HG02938 (cell line): ENCODE data around the gene GUCY2C.

Experiments used
- ATAC-seq: cut with Tn5 transposase; IDR thresholded peaks from one replicate; pipeline ENCODE4 v1.9.1; 2021; ENCODE audit warnings: mild to moderate bottlenecking, moderate library complexity; ENCODE audit not compliant: unreplicated experiment

The GUCY2C gene

DNA sequence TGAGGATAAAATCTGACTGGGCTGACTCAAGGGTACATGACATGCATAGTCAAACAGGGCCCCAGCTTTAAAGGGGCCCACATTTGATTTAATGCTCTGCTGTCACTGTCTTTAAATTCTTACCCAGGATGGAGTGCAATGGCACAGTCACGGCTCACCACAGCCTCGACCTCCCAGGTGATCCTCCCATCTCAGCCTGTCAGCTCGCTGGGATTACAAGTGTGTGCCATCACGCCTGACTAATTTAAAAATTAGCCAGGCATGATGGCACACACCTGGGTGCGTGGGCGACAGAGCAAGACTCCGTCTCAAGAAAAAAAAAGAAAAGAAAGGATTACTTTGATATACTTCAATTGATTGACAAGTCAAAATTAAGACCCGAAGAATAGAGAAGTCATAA lies 119.5 kb downstream of the GUCY2C start:
- no peak for ATAC-seq

DNA sequence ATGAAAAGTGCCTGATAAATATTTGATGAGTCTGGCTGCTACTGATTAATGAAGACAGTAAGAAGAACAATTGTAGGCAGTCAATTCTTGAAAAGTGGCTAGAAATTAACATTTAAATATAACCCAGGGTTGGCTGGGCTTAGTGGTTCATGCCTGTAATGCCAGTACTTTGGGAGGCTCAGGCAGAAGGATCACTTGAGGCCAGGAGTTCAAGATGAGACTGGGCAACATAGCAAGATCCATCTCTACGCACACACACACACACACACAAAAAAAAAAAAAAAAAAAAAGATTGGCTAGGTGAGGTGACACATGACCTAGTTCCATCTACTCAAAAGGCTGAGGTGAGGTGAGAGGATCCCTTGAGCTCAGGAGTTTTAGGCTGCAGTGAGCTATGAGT lies 120.8 kb downstream of the GUCY2C start:
- no peak for ATAC-seq

DNA sequence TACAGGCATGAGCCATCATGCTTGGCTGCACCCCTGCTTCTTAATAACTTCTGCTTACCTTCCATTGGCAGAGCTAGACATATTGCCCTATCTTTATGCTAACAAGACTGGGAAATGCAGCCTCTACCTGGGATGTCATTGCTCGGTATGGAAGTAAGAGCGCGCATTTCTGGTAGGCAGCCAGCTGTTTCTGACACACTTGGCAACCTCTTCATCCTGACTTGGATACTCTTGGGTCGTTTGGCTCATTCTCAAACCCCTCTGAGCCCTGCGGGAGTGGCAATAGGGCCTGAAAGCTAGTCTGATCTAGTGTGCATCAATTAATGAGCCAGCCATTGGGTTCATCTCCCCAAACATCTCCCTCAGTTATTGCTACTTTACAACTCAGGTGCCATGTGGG lies 123.3 kb downstream of the GUCY2C start:
- no peak for ATAC-seq

DNA sequence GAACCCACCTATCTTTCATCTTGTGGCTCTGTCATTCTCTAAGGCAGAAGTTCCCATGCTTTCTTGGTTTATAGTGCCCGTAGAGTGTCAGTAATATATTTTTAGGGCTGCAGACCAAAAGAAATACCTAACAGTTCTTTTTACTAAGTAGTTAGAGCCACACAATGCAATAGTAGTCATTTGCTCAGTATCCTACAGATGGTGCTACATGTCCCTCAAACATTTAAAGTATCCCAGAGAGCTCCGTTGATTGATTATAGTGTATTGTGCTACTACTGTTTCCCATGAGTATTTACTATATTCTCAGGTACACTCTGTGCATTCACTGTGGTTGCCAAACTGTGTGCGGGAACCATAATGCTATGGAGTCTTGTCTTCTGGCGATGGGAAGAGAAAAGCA lies 124.0 kb downstream of the GUCY2C start:
- ATAC-seq = no peak

DNA sequence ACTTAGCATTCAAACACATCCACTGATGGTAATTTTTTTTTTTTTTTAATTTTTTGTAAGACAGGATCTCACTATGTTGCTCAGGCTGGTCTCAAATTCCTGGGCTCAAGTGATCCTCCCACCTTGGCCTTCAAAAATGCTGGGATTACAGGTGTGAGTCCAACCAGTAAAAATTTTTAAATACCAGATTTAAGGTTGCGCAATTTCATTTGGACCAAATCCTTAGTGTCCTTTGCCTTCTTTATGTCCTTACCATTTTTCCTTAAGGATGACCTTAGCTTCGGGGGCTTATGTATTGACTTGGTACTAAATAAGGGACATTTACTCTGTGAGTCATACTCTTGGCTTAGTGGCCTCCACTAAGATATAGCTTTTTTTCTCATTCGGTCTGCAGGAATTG lies 124.6 kb downstream of the GUCY2C start:
- no peak for ATAC-seq

DNA sequence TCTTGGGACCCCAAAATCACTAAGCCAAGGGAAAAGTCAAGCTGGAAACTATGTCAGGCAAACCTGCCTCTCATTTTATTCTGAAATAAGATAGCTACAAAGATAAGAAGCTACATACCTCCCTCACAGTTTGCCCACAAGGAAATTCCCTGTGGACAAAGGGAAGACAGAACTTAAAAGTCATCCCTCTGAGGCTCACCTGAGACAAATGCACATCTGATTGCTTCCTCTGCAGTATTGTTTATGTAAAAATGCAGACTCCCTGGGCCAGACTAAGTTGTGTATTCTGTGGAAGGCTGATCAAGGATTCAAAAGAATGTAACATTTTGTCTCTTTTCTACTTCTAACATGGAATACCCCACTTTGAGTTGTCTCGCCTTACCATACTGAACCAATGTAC lies 126.2 kb downstream of the GUCY2C start:
- ATAC-seq = no peak

DNA sequence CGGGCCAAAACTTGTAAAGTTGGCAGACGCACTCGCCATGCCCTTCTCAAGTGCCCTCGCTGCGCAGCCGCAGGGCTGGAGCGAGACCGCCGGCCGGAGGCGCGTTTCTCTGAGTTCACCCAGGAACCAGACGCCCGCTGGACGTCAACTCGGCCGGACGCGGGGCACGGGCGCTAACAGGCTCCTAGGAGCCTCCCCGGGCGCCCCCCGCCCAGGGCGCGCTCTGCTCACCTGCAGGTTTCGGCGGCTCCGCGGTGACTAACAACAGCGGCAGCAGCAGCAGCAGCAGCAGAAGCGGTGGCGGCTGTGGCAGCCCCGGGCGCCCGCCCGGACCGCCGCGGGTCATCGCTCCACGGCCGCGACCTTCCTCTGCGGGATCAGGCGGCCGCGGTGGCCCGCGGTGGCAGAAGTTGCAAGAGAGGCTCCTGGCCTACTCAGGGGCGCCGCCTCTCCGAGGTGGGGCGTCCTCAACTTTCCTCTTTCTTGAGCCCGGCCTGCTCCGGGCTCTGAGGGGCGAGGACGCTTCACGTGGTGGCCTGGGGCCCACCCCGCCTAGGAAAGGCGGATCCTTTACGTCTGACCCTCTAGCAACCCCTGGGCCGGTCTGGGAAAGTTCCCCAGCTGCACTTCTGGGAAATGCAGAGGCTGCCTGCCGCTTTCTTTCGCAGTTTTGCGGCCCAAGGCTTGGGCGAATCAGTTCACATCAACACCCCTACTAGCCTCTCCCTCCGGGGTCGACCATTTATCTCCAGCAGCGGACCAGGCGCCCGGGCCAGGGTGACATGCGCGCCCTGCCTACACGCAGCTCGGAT lies 128.8 kb downstream of the GUCY2C start, which contains the start of gene PLBD1:
PLBD1 (minus strand) TSS at position 533 of the 812 bp plus-strand sequence; CDS start at position 346, 187 bp downstream.
- ATAC-seq = no peak

DNA sequence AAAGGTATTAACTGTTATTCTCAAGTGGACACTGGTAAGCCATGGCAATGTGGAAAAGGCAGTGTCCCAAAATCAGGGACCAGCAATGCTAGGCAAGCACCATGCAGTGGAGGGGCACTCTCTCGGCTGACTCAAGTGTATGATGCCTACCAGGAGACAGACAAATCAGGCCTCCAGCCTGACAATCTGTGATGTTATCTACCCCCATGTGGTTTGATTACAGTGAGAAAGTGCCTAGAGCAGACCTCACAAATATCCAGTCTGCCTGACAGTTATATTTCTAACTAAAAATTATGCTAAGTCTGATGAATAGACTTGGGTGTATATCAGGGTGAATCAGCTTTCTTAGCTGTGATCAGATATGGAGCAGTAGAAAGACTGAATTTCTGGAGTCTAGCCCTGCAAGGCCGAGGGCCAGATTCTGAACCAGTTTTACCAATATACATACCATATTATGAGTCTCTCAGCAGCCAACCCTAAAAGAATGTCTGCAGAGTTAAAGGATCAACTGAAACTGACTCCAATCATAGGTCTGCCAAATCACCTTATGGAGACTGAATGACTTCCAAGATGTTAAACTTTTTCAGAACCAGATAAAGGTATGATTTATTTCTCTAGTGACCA lies 132.0 kb downstream of the GUCY2C start:
- no peak for ATAC-seq

DNA sequence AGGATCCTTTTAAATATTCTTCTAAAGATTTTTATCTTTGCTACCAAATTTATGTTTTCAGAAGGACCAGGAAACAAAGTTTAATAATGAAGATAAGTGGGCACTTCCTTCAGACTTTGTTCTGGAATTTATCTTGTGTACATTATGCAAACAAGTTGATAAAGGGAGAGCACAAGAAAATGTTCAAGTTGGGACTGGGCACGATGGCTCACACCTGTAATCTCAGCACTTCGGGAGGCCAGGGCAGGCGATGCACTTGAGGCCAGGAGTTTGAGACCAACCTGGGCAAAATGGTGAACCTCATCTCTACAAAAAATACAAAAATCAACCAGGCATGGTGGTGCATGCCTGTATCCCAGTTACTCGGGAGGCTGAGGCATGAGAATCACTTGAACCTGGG lies 133.4 kb downstream of the GUCY2C start:
- ATAC-seq = no peak
